Activated CD4-positive, alpha-beta memory T cell treated with anti-CD3 and anti-CD28 coated beads for 36 hours (primary cell): Measurements from ENCODE around the gene FARS2. TPM values are rescaled to one million over a fixed set of nuclear protein-coding genes. Genes with fewer than 3 reads are reported as not detected.

ENCODE experiments used
- CTCF ChIA-PET: fragments of 350-600 bp; sonication (Branson Sonifier 250); formaldehyde crosslinking; loops from one replicate; lab custom pipeline; 2021; ENCODE audit warnings: antibody characterized with exemption, inconsistent platforms; lab: Charles Lee
- POLR2A ChIA-PET: fragments of 350-600 bp; sonication (Branson Sonifier 250); formaldehyde crosslinking; loops from one replicate; lab custom pipeline; 2021; ENCODE audit warnings: antibody characterized with exemption; lab: Charles Lee
- DNase-seq: peaks from one replicate; pipeline ENCODE4 v3.0.0-alpha.2; 2020
- H3K27ac Mint-ChIP-seq: one replicate; pipeline ENCODE4 v1.8.0; 2021; ENCODE audit warnings: mixed read lengths
- H3K27me3 Mint-ChIP-seq: one replicate; pipeline ENCODE4 v1.8.0; 2021; ENCODE audit warnings: mixed read lengths
- H3K36me3 Mint-ChIP-seq: one replicate; pipeline ENCODE4 v1.8.0; 2021; ENCODE audit warnings: mixed read lengths
- H3K4me1 Mint-ChIP-seq: one replicate; pipeline ENCODE4 v1.8.0; 2021; ENCODE audit warnings: low read depth, mixed read lengths
- H3K4me3 Mint-ChIP-seq: one replicate; pipeline ENCODE4 v1.8.0; 2021; ENCODE audit warnings: mild to moderate bottlenecking, mixed read lengths
- H3K9me3 Mint-ChIP-seq: one replicate; pipeline ENCODE4 v1.8.0; 2021; ENCODE audit warnings: mixed read lengths
- intact Hi-C: fragments of 100-400 bp; cut with micrococcal nuclease; formaldehyde crosslinking; loops from one replicate; pipeline ENCODE4 v1.15.1; 2023
- total RNA-seq, 2 experiments: library from RNA; stranded (reverse); gene quantifications; one replicate each; pipeline ENCODE4 v1.2.3, GENCODE V29; 2021

Gene FARS2
- total RNA-seq, 2 experiments from 2014 or later, result 22.7 to 23.7 TPM

GRCh38 chr6:5302995-5303622, 41.8 kb downstream of the FARS2 start:
- peak overlapping the region; percentile 87 for H3K27ac Mint-ChIP-seq

DNA sequence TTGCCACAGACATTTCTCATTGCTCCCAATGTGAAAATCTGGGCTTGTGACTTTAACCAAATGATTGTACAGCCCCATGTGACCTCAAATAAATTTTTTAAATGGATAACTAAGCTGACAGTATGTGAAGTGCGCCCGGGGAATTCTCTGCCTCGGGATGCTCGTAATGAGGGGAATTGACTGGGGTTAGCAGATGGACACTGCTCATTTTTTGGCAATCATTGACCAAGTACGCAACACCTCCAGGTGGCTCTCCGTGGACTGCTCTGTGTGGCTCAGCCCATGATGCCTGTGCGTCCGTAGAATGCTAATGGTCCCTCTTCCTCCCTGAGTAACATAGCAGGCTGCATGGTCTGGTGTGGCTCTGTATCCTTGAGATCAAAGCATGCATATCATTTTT, 42.4 kb downstream of the FARS2 start:
- peak overlapping the region; percentile 87 for H3K27ac Mint-ChIP-seq
- no peaks in the 10 kb centered on the region for H3K9me3 Mint-ChIP-seq
- no peak overlapping the region for H3K4me3 Mint-ChIP-seq
- POLR2A ChIA-PET, result interaction anchor here (2.1 to 3.6 kb wide), 3 partner anchors 16 to 43 kb away, joined by 8 to 36 read pairs (median 30); partner anchors contain the start of genes FARS2 and LYRM4
- intact Hi-C loops, result loop anchor here (1.0 kb wide), 2 partner anchors 88 to 160 kb away; no protein-coding TSS in a partner anchor
- H3K36me3 Mint-ChIP-seq, result peaks cover 5% of the 10 kb centered on the region
- CTCF ChIA-PET, result interaction anchor here (0.8 to 5.9 kb wide), 31 partner anchors 9 to 165 kb away, joined by 3 to 77 read pairs (median 5); partner anchors contain the start of genes FARS2 and LYRM4
- H3K4me1 Mint-ChIP-seq, result peaks cover 54% of the 10 kb centered on the region
- H3K27me3 Mint-ChIP-seq, result no peaks in the 10 kb centered on the region
- DNase-seq, result no peak

More at GRCh38 chr6:5302995-5303622, 41.8 kb downstream of the FARS2 start:
- CTCF ChIA-PET, result interaction anchor here (0.7 to 5.9 kb wide), 40 partner anchors 9 to 169 kb away, joined by 3 to 77 read pairs (median 4); partner anchors contain the start of genes FARS2 and LYRM4
- Mint-ChIP-seq H3K4me3 (peak overlapping the region; percentile 59), H3K4me1 (peaks cover 57% of the 10 kb centered on the region), H3K9me3 (no peaks in the 10 kb centered on the region), H3K27me3 (no peaks in the 10 kb centered on the region), H3K36me3 (peaks cover 1% of the 10 kb centered on the region)
- peak; percentile 81 for DNase-seq
- POLR2A ChIA-PET, result interaction anchor here (0.6 to 3.6 kb wide), 5 partner anchors 16 to 118 kb away, joined by 3 to 36 read pairs (median 8); partner anchors contain the start of genes FARS2 and LYRM4
- intact Hi-C loops, result loop anchor here (1.0 kb wide), 7 partner anchors 23 to 160 kb away; partner anchors contain the start of gene FARS2

DNA sequence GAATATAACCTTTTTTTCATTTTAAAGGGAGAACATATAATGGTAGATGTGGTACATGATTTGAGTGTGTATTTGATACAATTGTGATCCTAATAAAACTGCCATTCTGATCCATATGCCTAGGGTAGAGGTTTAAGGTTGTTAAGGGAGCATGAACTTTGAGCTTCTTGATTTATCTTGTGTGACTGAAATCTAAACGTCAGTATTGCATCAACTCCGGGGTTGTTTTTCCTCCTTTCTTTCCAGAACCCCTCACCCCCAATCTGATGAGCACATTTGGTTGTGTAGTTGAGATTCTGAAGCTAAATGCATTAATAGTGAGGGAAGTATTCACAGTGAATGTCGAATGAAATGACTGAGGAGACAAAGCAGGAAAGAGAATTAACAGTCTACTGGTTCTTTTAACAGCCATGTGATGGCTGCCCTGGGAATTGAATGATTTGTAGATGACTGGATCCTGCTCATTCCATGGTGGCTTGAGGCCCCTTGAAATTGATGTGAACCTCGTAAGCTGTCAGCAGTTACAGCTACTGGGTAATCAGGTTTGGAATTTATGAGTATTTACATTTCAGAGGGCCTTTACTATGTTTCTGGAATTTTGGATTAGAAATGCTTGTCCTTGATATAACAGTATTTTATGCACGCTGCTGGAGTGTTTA, 44.8 kb downstream of the FARS2 start:
- CTCF ChIA-PET, result interaction anchor here (1.1 to 5.9 kb wide), 3 partner anchors 46 to 162 kb away, joined by 7 to 77 read pairs (median 15); partner anchors contain the start of genes FARS2 and LYRM4
- Mint-ChIP-seq H3K9me3 (no peaks in the 10 kb centered on the region), H3K27me3 (no peaks in the 10 kb centered on the region), H3K27ac (no peak overlapping the region), H3K36me3 (peaks cover 5% of the 10 kb centered on the region), H3K4me3 (no peak overlapping the region), H3K4me1 (peaks cover 37% of the 10 kb centered on the region)
- POLR2A ChIA-PET, result interaction anchor here (0.9 kb wide), 1 partner anchor 48 kb away, joined by 3 read pairs; no protein-coding TSS in a partner anchor
- intact Hi-C loops, result no loop called here
- no peak for DNase-seq

DNA sequence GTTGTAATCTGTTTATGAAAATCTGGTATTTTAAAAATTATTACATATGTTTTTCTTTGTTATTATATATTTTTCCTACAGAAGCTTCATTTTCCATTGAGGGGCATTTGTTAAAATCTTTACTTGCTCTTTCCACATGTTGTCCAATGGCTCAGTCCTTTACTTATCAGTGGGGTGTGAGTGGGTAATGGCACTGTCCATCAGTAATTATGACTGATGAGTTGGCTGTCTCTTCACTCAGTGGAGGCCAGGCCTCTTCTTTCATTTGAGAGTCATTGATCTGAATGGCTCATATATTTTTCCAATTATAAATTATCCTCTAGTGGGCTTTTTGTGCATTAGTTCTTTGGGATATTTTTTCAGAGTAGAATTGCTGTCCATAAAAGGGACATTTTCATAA, 45.7 kb downstream of the FARS2 start:
- ChIA-PET CTCF (interaction anchor here (5.9 kb wide), 1 partner anchor 163 kb away, joined by 77 read pairs; no protein-coding TSS in a partner anchor), POLR2A (no interaction called here)
- H3K4me1 Mint-ChIP-seq, result peaks cover 28% of the 10 kb centered on the region
- peaks cover 5% of the 10 kb centered on the region for H3K36me3 Mint-ChIP-seq
- no peak overlapping the region for H3K4me3 Mint-ChIP-seq
- no peak for DNase-seq
- intact Hi-C loops, result no loop called here
- H3K9me3 Mint-ChIP-seq, result no peaks in the 10 kb centered on the region
- no peaks in the 10 kb centered on the region for H3K27me3 Mint-ChIP-seq
- H3K27ac Mint-ChIP-seq, result no peak overlapping the region

DNA sequence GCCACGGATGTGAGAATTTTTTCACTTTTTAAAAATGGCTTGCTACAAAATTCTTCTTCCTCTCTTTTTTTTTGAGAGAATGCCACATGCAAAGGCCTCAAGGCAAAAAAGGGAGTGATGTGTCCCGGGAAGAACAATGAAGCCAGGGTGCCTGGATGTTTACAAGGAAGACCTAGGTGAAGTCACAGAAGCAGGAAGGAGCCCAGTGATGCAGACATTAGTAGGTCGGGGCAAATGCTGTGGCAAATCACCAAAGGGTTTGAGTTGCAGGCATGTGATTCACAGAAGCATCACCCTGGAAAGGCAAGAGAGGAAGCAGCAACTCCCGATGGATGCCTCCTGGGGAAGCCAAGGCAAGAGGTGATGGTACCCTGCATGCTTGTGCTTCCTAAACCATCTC, 46.8 kb downstream of the FARS2 start:
- no peak for DNase-seq
- Mint-ChIP-seq H3K4me3 (no peak overlapping the region), H3K27me3 (no peaks in the 10 kb centered on the region), H3K4me1 (peaks cover 18% of the 10 kb centered on the region), H3K9me3 (no peaks in the 10 kb centered on the region), H3K36me3 (peaks cover 5% of the 10 kb centered on the region), H3K27ac (no peak overlapping the region)
- intact Hi-C loops, result no loop called here
- ChIA-PET CTCF (no interaction called here), POLR2A (no interaction called here)

- H3K4me3 Mint-ChIP-seq, result no peak overlapping the region
- CTCF ChIA-PET, result interaction anchor here (0.5 kb wide), 1 partner anchor 132 kb away, joined by 3 read pairs; no protein-coding TSS in a partner anchor
Measured at GRCh38 chr6:5314191-5314865, 53.0 kb downstream of the FARS2 start.

DNA sequence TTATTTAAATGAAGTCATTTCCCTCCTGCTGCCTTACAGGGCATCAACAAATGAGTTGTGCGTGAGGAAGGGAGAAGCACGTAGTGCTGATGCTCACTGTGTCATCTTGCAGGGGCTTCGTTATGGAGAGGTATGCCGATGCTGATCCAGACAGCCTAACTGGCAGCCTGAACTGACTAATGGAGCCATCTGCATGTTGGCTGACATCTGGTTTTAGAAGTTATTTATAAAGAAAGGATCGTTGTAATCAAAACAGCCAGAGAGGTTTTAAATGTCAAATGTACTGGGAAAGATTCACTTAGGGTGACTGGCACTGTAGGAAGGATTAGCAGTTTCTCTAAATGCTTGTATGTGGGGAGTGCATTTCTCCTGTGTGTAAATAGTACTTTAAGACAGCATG, 54.6 kb downstream of the FARS2 start:
- ChIA-PET POLR2A (no interaction called here), CTCF (interaction anchor here (1.0 kb wide), 1 partner anchor 13 kb away, joined by 3 read pairs; no protein-coding TSS in a partner anchor)
- H3K27ac Mint-ChIP-seq, result no peak overlapping the region
- no peaks in the 10 kb centered on the region for H3K36me3 Mint-ChIP-seq
- peaks cover 17% of the 10 kb centered on the region for H3K4me1 Mint-ChIP-seq
- no peak for DNase-seq
- H3K9me3 Mint-ChIP-seq, result no peaks in the 10 kb centered on the region
- no peak overlapping the region for H3K4me3 Mint-ChIP-seq
- intact Hi-C loops, result no loop called here
- H3K27me3 Mint-ChIP-seq, result no peaks in the 10 kb centered on the region

More at GRCh38 chr6:5314191-5314865, 53.0 kb downstream of the FARS2 start:
- peaks cover 17% of the 10 kb centered on the region for H3K4me1 Mint-ChIP-seq
- no peaks in the 10 kb centered on the region for H3K27me3 Mint-ChIP-seq
- H3K27ac Mint-ChIP-seq, result no peak overlapping the region
- POLR2A ChIA-PET, result no interaction called here
- H3K9me3 Mint-ChIP-seq, result no peaks in the 10 kb centered on the region
- H3K36me3 Mint-ChIP-seq, result no peaks in the 10 kb centered on the region
- intact Hi-C loops, result no loop called here
- peak; percentile 13 for DNase-seq

DNA sequence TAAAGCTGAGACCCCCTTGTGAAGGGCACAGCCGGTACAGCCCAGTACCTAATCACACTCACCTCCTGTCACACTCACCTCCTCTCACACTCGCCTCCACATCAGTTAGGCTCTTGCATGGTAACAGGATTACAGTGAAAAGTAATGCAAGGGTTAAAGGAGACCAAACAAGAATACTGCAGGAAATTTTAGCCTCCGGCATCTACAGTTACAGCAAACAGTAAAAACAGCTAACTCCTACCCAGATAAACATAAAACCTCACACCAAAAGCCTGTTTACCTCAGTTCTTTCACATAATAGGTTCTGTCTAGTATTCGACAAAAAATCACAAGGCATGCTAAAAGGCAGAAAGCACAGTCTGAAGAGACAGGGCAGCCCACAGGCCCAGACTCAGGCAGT, 55.6 kb downstream of the FARS2 start:
- Mint-ChIP-seq H3K4me3 (no peak overlapping the region), H3K4me1 (peaks cover 20% of the 10 kb centered on the region), H3K27ac (no peak overlapping the region), H3K36me3 (no peaks in the 10 kb centered on the region), H3K9me3 (no peaks in the 10 kb centered on the region), H3K27me3 (no peaks in the 10 kb centered on the region)
- DNase-seq, result no peak
- ChIA-PET POLR2A (no interaction called here), CTCF (interaction anchor here (1.1 kb wide), 1 partner anchor 173 kb away, joined by 4 read pairs; no protein-coding TSS in a partner anchor)
- intact Hi-C loops, result no loop called here

- intact Hi-C loops, result no loop called here
- no peak for DNase-seq
- ChIA-PET POLR2A (no interaction called here), CTCF (no interaction called here)
- H3K9me3 Mint-ChIP-seq, result peaks cover 2% of the 10 kb centered on the region
- H3K4me3 Mint-ChIP-seq, result no peak overlapping the region
- peaks cover 16% of the 10 kb centered on the region for H3K4me1 Mint-ChIP-seq
- no peak overlapping the region for H3K27ac Mint-ChIP-seq
- H3K27me3 Mint-ChIP-seq, result no peaks in the 10 kb centered on the region
- H3K36me3 Mint-ChIP-seq, result peaks cover 2% of the 10 kb centered on the region
Measured at GRCh38 chr6:5318617-5319272, 57.4 kb downstream of the FARS2 start.

DNA sequence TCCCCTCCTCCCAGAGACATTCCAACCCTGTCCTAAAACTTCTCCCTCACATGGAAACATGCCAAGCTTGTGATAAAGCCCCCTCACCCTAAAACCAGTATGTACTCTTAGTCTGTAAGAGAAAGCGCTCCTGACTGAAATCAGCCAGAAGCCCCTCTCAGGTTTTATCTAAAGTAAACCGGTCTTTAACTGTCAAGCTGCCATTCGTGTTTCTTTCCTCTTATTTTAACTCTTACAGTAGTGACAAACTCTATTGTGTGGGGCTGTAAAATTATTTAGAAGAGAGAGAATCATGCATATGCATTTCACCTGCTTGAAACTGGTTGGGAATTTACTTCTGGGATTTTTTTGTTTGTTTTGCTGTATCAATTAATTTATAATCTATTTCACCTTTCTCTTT, 62.7 kb downstream of the FARS2 start:
- H3K9me3 Mint-ChIP-seq, result peaks cover 3% of the 10 kb centered on the region
- peaks cover 3% of the 10 kb centered on the region for H3K4me1 Mint-ChIP-seq
- H3K27me3 Mint-ChIP-seq, result no peaks in the 10 kb centered on the region
- CTCF ChIA-PET, result interaction anchor here (1.6 kb wide), 1 partner anchor 21 kb away, joined by 4 read pairs; no protein-coding TSS in a partner anchor
- intact Hi-C loops, result no loop called here
- DNase-seq, result no peak
- H3K36me3 Mint-ChIP-seq, result peaks cover 13% of the 10 kb centered on the region
- POLR2A ChIA-PET, result no interaction called here
- no peak overlapping the region for H3K4me3 Mint-ChIP-seq
- H3K27ac Mint-ChIP-seq, result no peak overlapping the region

GRCh38 chr6:5325173-5325572, 63.9 kb downstream of the FARS2 start:
- POLR2A ChIA-PET, result no interaction called here
- intact Hi-C loops, result no loop called here
- no peak overlapping the region for H3K4me3 Mint-ChIP-seq
- H3K36me3 Mint-ChIP-seq, result peaks cover 13% of the 10 kb centered on the region
- DNase-seq, result no peak
- H3K9me3 Mint-ChIP-seq, result peaks cover 3% of the 10 kb centered on the region
- peaks cover 3% of the 10 kb centered on the region for H3K4me1 Mint-ChIP-seq
- CTCF ChIA-PET, result interaction anchor here (1.6 kb wide), 1 partner anchor 22 kb away, joined by 4 read pairs; no protein-coding TSS in a partner anchor
- no peak overlapping the region for H3K27ac Mint-ChIP-seq
- H3K27me3 Mint-ChIP-seq, result no peaks in the 10 kb centered on the region
